SK-N-SH treated with all-trans-retinoic acid at 6 μM for 48 hours (cell line): Measurements from ENCODE around the gene SIX2.

ENCODE experiments used
- ARNTL ChIP-seq: fragments of 450-650 bp; formaldehyde crosslinking; IDR thresholded peaks from 2 replicates; pipeline ENCODE4 v1.5.0; 2020; ENCODE audit warnings: low read depth, mild to moderate bottlenecking, moderate library complexity, borderline replicate concordance
- BACH2 ChIP-seq: fragments of 250-450 bp; sonication (Bioruptor Pico); IDR thresholded peaks from 2 replicates; pipeline ENCODE4 v1.9.0; 2021; ENCODE audit warnings: mild to moderate bottlenecking, borderline replicate concordance
- CREB5 ChIP-seq: fragments of 250-450 bp; sonication (Bioruptor Pico); IDR thresholded peaks from 2 replicates; pipeline ENCODE4 v1.5.1; 2020; ENCODE audit warnings: low read depth, mild to moderate bottlenecking, moderate library complexity
- CSRNP3 ChIP-seq: fragments of 250-450 bp; sonication (Bioruptor Pico); IDR thresholded peaks from 2 replicates; pipeline ENCODE4 v1.5.1; 2021; ENCODE audit warnings: mild to moderate bottlenecking, moderate library complexity
- ISL1 ChIP-seq: fragments of 250-450 bp; sonication (Bioruptor Pico); IDR thresholded peaks from 2 replicates; pipeline ENCODE4 v2.1.2; 2022; ENCODE audit warnings: mild to moderate bottlenecking, moderate library complexity
- PPARA ChIP-seq: fragments of 250-450 bp; sonication (Bioruptor Pico); IDR thresholded peaks from 2 replicates; pipeline ENCODE4 v1.5.0; 2020; ENCODE audit warnings: mild to moderate bottlenecking, borderline replicate concordance
- RARB ChIP-seq: fragments of 250-450 bp; sonication (Bioruptor Pico); IDR thresholded peaks from 2 replicates; pipeline ENCODE4 v1.8.0; 2021; ENCODE audit warnings: mild to moderate bottlenecking, moderate library complexity
- TOX ChIP-seq: fragments of 250-450 bp; sonication (Bioruptor Pico); IDR thresholded peaks from 2 replicates; pipeline ENCODE4 v1.8.0; 2021; ENCODE audit warnings: mild to moderate bottlenecking, moderate library complexity, borderline replicate concordance
- ZFP3 ChIP-seq: fragments of 250-450 bp; sonication (Bioruptor Pico); IDR thresholded peaks from 2 replicates; pipeline ENCODE4 v1.5.0; 2020; ENCODE audit warnings: mild to moderate bottlenecking, moderate library complexity
- ZFP30 ChIP-seq: fragments of 450-650 bp; formaldehyde crosslinking; IDR thresholded peaks from 2 replicates; pipeline ENCODE4 v1.5.0; 2022; ENCODE audit warnings: mild to moderate bottlenecking, moderate library complexity
- ZNF565 ChIP-seq: fragments of 450-650 bp; formaldehyde crosslinking; conservative IDR thresholded peaks from 2 replicates; pipeline ENCODE4 v1.5.0; 2020; ENCODE audit warnings: low read depth, mild to moderate bottlenecking, moderate library complexity
- ZNF8 ChIP-seq: fragments of 450-650 bp; formaldehyde crosslinking; IDR thresholded peaks from 2 replicates; pipeline ENCODE4 v1.5.0; 2020; ENCODE audit warnings: mild to moderate bottlenecking, moderate library complexity
- TF ChIP-seq, protein P1 (sequence below): fragments of 250-450 bp; sonication (Bioruptor Pico); IDR thresholded peaks from 2 replicates; pipeline ENCODE4 v1.5.0; 2020; ENCODE audit warnings: mild to moderate bottlenecking, moderate library complexity

- TF ChIP-seq ISL1: no peak
- TF ChIP-seq ZFP30 (CRISPR knock-in tag): no peak
- TF ChIP-seq BACH2 (CRISPR knock-in tag): no peak
- TF ChIP-seq ZNF8 (CRISPR knock-in tag): no peak
- no peak for TF ChIP-seq ZFP3
- TF ChIP-seq RARB (CRISPR knock-in tag): no peak
- TF ChIP-seq ZNF565: no peak
- TF ChIP-seq CREB5: no peak
- no peak for TF ChIP-seq ARNTL
- no peak for TF ChIP-seq PPARA
- no peak for TF ChIP-seq CSRNP3 (CRISPR knock-in tag)
- no peak for TF ChIP-seq TOX
- TF ChIP-seq, protein P1, sequence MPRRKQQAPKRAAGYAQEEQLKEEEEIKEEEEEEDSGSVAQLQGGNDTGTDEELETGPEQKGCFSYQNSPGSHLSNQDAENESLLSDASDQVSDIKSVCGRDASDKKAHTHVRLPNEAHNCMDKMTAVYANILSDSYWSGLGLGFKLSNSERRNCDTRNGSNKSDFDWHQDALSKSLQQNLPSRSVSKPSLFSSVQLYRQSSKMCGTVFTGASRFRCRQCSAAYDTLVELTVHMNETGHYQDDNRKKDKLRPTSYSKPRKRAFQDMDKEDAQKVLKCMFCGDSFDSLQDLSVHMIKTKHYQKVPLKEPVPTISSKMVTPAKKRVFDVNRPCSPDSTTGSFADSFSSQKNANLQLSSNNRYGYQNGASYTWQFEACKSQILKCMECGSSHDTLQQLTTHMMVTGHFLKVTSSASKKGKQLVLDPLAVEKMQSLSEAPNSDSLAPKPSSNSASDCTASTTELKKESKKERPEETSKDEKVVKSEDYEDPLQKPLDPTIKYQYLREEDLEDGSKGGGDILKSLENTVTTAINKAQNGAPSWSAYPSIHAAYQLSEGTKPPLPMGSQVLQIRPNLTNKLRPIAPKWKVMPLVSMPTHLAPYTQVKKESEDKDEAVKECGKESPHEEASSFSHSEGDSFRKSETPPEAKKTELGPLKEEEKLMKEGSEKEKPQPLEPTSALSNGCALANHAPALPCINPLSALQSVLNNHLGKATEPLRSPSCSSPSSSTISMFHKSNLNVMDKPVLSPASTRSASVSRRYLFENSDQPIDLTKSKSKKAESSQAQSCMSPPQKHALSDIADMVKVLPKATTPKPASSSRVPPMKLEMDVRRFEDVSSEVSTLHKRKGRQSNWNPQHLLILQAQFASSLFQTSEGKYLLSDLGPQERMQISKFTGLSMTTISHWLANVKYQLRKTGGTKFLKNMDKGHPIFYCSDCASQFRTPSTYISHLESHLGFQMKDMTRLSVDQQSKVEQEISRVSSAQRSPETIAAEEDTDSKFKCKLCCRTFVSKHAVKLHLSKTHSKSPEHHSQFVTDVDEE (CRISPR knock-in tag): no peak
These were observed 29.7 kb downstream of the SIX2 start for GRCh38 chr2:44979581-44979980.
